Left kidney (tissue), 1 donor: ENCODE results near the gene MBD3L2. TPM values are rescaled to one million over a fixed set of nuclear protein-coding genes. Genes with fewer than 3 reads are reported as not detected.

Experiments
- polyA plus RNA-seq: library from polyadenylated mRNA; unstranded; fragments of 120-200 nt; gene quantifications from one replicate; pipeline ENCODE4 v1.2.1, GENCODE V29; 2013; ENCODE audit not compliant: insufficient read length

Gene MBD3L2
- polyA plus RNA-seq, 1 donor = not detected

Other genes starting within 250 kb of the MBD3L2 start
- gene ADGRE1, start 161.7 kb upstream of the MBD3L2 start, polyA plus RNA-seq = 0.05 TPM
- gene MBD3L2B, start 27.9 kb upstream of the MBD3L2 start, polyA plus RNA-seq = not detected
- not detected for gene MBD3L5, start 18.7 kb upstream of the MBD3L2 start, polyA plus RNA-seq
- not detected for gene MBD3L4, start 9.1 kb upstream of the MBD3L2 start, polyA plus RNA-seq
- gene MBD3L3, start 9.4 kb downstream of the MBD3L2 start, polyA plus RNA-seq = not detected
- 11.7 TPM for gene ZNF557, start 20.4 kb downstream of the MBD3L2 start, polyA plus RNA-seq
- gene INSR, start 245.1 kb downstream of the MBD3L2 start, polyA plus RNA-seq = 32.1 TPM